HUES6 (cell line): ENCODE data around the gene SERGEF.

ENCODE experiments used
- H3K27ac ChIP-seq: 2 replicates; pipeline ENCODE4 v1.7.0; 2013; ENCODE audit warnings: low read depth, mild to moderate bottlenecking, low read length, inconsistent platforms
- H3K27me3 ChIP-seq: 2 replicates; pipeline ENCODE4 v1.6.1; 2013; ENCODE audit warnings: low read length; ENCODE audit not compliant: control insufficient read depth, insufficient read depth
- H3K36me3 ChIP-seq: 2 replicates; pipeline ENCODE4 v1.6.1; 2013; ENCODE audit warnings: low read length; ENCODE audit not compliant: control insufficient read depth, insufficient read depth
- H3K4me1 ChIP-seq: 2 replicates; pipeline ENCODE4 v1.6.1; 2013; ENCODE audit warnings: low read length; ENCODE audit not compliant: control insufficient read depth, insufficient read depth
- H3K4me3 ChIP-seq: 2 replicates; pipeline ENCODE4 v1.5.1; 2013; ENCODE audit warnings: low read depth, low read length
- H3K9ac ChIP-seq: one replicate; pipeline ENCODE4 v1.6.1; 2013; ENCODE audit warnings: mild to moderate bottlenecking, low read length
- H3K9me3 ChIP-seq: 2 replicates; pipeline ENCODE4 v1.6.1; 2013; ENCODE audit warnings: low read depth, low read length; ENCODE audit not compliant: control insufficient read depth, insufficient read depth

SERGEF gene

DNA sequence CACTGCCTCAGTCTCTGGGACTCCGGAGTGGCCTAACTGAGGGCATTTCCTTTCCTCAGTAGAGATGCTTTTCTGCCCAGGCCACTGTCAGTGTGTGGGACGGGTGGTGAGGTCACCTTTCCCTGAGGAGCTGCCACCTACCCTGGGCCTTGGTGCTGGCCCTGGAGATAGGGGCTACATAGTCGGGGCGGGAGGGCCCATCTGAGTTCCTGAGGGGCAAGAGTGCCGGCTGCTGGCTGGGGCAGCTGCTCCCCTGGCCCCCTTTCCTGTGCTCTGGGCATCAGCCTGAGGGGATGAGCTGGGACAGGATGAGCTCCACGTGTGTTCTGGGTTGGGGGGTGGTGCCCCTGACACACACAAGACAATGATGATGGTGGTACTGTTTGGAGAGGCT lies 272.9 kb downstream of the SERGEF start:
- Histone ChIP-seq H3K4me3 (no peak overlapping the region), H3K27ac (no peak overlapping the region), H3K9ac (no peak overlapping the region), H3K4me1 (peaks cover 10% of the 10 kb centered on the region), H3K27me3 (peaks cover 74% of the 10 kb centered on the region), H3K9me3 (no peaks in the 10 kb centered on the region), H3K36me3 (no peaks in the 10 kb centered on the region)

DNA sequence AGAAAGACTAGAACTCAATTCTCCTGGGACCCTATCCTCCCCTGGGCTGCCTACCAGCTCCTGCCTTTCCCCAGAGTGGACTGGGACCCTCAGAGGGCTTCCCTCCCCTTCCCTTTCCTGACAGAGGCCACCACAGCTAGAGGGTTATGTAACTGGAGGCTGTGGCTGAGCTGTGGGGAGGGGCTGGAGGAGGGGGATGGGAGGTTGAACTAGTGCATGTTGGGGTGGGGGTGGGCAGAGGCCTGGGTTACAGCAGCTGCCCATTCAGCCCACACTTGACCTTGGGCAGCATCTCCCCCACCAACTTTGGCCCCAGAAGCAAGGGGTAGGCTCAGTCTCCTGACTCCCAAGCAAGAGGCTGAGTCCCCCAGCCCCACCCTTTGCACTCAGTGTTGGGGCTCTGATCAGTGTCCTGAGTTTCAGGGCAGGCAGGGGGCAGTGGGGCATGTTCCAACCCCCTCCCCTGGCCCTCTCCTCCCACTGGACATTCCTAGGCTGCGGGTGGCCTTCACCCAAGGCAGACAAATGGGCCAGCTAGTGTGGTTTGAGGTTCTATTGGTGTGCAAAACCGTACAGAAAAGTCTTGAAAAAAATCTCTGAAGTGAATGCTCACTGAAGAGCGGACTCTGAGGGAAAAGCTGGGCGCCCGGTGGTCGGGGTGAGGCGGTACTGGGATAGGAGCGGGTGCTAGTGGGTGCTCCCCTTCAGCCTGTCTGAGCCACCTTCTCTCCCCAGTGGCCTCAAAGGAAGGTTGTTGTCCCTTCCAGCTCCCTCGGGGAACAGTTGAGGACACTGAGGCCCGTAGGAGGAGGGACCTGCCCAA lies 274.5 kb downstream of the SERGEF start:
- H3K4me3 ChIP-seq: no peak overlapping the region
- H3K9ac ChIP-seq: no peak overlapping the region
- no peaks in the 10 kb centered on the region for H3K9me3 ChIP-seq
- H3K27me3 ChIP-seq: peaks cover 77% of the 10 kb centered on the region
- H3K27ac ChIP-seq: no peak overlapping the region
- H3K4me1 ChIP-seq: peaks cover 10% of the 10 kb centered on the region
- no peaks in the 10 kb centered on the region for H3K36me3 ChIP-seq
